Mesenchymal stem cell (in vitro differentiated cells and primary cell): ENCODE results near the gene SORBS1.
A peak's percentile ranks its signal among the peaks of the same experiment; 100 is the strongest.

Experiments
- DNase-seq: peaks from one replicate; pipeline ENCODE4 v3.0.0-alpha.2; 2013
- H2AFZ ChIP-seq: one replicate; pipeline ENCODE4 v1.6.1; 2013; ENCODE audit warnings: low read depth, mild to moderate bottlenecking, control low read depth, inconsistent platforms, low read length, moderate library complexity
- H2AK5ac ChIP-seq: 2 replicates; pipeline ENCODE4 v1.6.1; 2013; ENCODE audit warnings: low read length, moderate library complexity, mild to moderate bottlenecking, inconsistent platforms; ENCODE audit not compliant: severe bottlenecking
- H2BK120ac ChIP-seq: one replicate; pipeline ENCODE4 v1.6.1; 2013; ENCODE audit warnings: low read depth, mild to moderate bottlenecking, inconsistent platforms, low read length, moderate library complexity
- H2BK12ac ChIP-seq, 2 experiments: one replicate each; pipeline ENCODE4 v1.6.1; 2013; ENCODE audit warnings: inconsistent platforms in 2 of 2, low read length in 2 of 2, mild to moderate bottlenecking in 2 of 2, moderate library complexity in 2 of 2, control low read depth in 1 of 2
- H2BK15ac ChIP-seq: one replicate; pipeline ENCODE4 v1.6.1; 2013; ENCODE audit warnings: mild to moderate bottlenecking, low read depth, inconsistent platforms; ENCODE audit not compliant: poor library complexity, severe bottlenecking
- H2BK5ac ChIP-seq: 2 replicates; pipeline ENCODE4 v1.6.1; 2013; ENCODE audit warnings: low read depth, mild to moderate bottlenecking, low read length, control low read depth, inconsistent platforms; ENCODE audit not compliant: poor library complexity, severe bottlenecking
- H3K14ac ChIP-seq, 2 experiments: one replicate each; pipeline ENCODE4 v1.6.1; 2013; ENCODE audit warnings: inconsistent platforms in 2 of 2, low read length in 2 of 2, control low read depth in 1 of 2, mild to moderate bottlenecking in 1 of 2, moderate library complexity in 1 of 2
- H3K18ac ChIP-seq, 2 experiments: one replicate each; pipeline ENCODE4 v1.6.1; 2013; ENCODE audit warnings: inconsistent platforms in 2 of 2, low read length in 2 of 2, control low read depth in 1 of 2, low read depth in 1 of 2, mild to moderate bottlenecking in 1 of 2
- H3K23ac ChIP-seq, 2 experiments: one replicate each; pipeline ENCODE4 v1.6.1; 2013; ENCODE audit warnings: inconsistent platforms in 2 of 2, low read length in 2 of 2, mild to moderate bottlenecking in 2 of 2, moderate library complexity in 2 of 2, control low read depth in 1 of 2
- H3K27ac ChIP-seq: 2 replicates; pipeline ENCODE4 v1.5.1; 2013; ENCODE audit warnings: mild to moderate bottlenecking, moderate library complexity, low read length, control low read depth, inconsistent platforms; ENCODE audit not compliant: poor library complexity, severe bottlenecking
- H3K27me3 ChIP-seq, 2 experiments: 2 replicates each; pipeline versions ENCODE4 v1.6.1 to v1.7.0; 2013; ENCODE audit warnings: low read length in 2 of 2, mild to moderate bottlenecking in 2 of 2, moderate library complexity in 2 of 2, control low read depth in 1 of 2, inconsistent platforms in 1 of 2; ENCODE audit not compliant: control insufficient read depth in 1 of 2, insufficient read depth in 1 of 2
- H3K36me3 ChIP-seq, 2 experiments: 2 replicates each; pipeline versions ENCODE4 v1.6.1 to v1.7.0; 2013; ENCODE audit warnings: low read length in 2 of 2, control low read depth in 1 of 2, inconsistent platforms in 1 of 2, low read depth in 1 of 2, mild to moderate bottlenecking in 1 of 2; ENCODE audit not compliant: insufficient read depth in 2 of 2, control insufficient read depth in 1 of 2
- H3K4ac ChIP-seq, 2 experiments: one replicate each; pipeline ENCODE4 v1.6.1; 2013; ENCODE audit warnings: inconsistent platforms in 2 of 2, low read length in 2 of 2, mild to moderate bottlenecking in 2 of 2, moderate library complexity in 2 of 2, control low read depth in 1 of 2, low read depth in 1 of 2
- H3K4me1 ChIP-seq: 2 replicates; pipeline ENCODE4 v1.6.1; 2013; ENCODE audit warnings: low read depth, low read length, control low read depth; ENCODE audit not compliant: control insufficient read depth, insufficient read depth
- H3K4me2 ChIP-seq: 2 replicates; pipeline ENCODE4 v1.6.1; 2013; ENCODE audit warnings: low read length, mild to moderate bottlenecking, inconsistent platforms; ENCODE audit not compliant: poor library complexity, severe bottlenecking
- H3K4me3 ChIP-seq, 2 experiments: 2 replicates each; pipeline versions ENCODE4 v1.5.1 to v1.7.0; 2013; ENCODE audit warnings: low read length in 2 of 2, mild to moderate bottlenecking in 2 of 2, control low read depth in 1 of 2, low read depth in 1 of 2; ENCODE audit not compliant: insufficient read depth in 1 of 2
- H3K79me1 ChIP-seq: replicated peaks from 2 replicates; pipeline ENCODE4 v1.6.1; 2013; ENCODE audit warnings: mild to moderate bottlenecking, control low read depth, low read length, inconsistent platforms; ENCODE audit not compliant: poor library complexity, severe bottlenecking
- H3K9ac ChIP-seq: 2 replicates; pipeline ENCODE4 v1.7.0; 2013; ENCODE audit warnings: mild to moderate bottlenecking, low read length, moderate library complexity
- H3K9me3 ChIP-seq: 2 replicates; pipeline ENCODE4 v1.7.0; 2013; ENCODE audit warnings: mild to moderate bottlenecking, low read length; ENCODE audit not compliant: control insufficient read depth
- H4K8ac ChIP-seq: one replicate; pipeline ENCODE4 v1.6.1; 2013; ENCODE audit warnings: inconsistent platforms, mild to moderate bottlenecking, low read length, moderate library complexity
- H4K91ac ChIP-seq: one replicate; pipeline ENCODE4 v1.6.1; 2013; ENCODE audit warnings: mild to moderate bottlenecking, low read length, inconsistent platforms
- WGBS: methylation state at CpG from one replicate; pipeline ENCODE4 v1.1.7; 2013; ENCODE audit warnings: mixed read lengths; 5-methylcytosine and 5-hydroxymethylcytosine counted together

The SORBS1 gene

DNA sequence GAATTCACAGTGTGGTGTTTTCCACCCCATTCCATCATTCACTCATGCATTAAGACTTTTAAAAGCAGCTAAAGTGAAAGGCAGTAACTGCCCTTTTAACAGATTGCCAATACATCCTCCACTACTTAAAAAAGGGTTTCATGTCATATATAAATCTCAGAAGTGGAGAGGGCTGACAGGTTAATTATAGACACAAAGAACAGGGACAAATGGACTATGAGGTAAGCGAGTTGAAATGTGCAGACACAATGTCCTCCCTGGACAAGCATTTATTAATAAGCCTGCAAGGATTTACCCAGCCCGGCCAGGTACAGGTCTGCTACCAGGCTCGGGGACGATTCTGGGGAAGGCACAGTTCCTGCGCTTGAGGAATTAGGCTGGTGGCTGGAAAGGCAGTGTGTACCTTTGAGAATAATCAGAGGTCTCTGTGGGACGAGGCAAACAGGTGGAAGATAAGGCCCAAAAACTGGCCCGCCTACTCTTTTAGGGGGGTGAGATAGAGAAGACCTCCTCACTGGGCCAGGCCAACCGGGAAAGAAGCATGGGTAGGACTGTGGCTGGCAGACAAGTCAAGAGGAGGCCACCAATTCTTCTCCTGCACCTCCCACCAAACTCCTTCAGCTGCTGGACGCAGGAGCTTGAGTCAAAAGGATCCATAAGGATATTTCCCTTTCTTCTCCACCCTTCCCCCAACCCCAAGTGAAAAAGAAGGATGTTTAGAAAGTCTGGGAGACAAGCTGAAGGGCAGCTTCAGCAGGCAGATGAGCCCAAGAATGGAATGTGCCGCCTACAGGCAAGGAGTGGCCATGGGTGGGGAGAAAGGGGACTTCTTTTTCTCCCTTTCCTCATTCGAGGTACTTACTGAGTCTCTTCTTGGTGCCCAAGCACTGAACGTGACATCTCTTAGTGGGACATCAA is 271.9 kb downstream of the SORBS1 start:
- DNase-seq, result peak; percentile 65
- H3K4me1 ChIP-seq, result peaks cover 13% of the 10 kb centered on the region
- H3K36me3 ChIP-seq, result no peaks in the 10 kb centered on the region
- peak overlapping the region in 1 of 2 experiments; percentile 71 for H3K14ac ChIP-seq
- no peak overlapping the region for H3K23ac ChIP-seq
- 43% methylated on average over 11 of the region's 12 CpGs for WGBS
- H3K4ac ChIP-seq, result peak overlapping the region; percentile 4 to 10
- peak overlapping the region; percentile 23 to 66 for H3K18ac ChIP-seq
- H4K8ac ChIP-seq, result no peak overlapping the region
- H2BK5ac ChIP-seq, result no peak overlapping the region
- H3K27ac ChIP-seq, result no peak overlapping the region
- H3K9ac ChIP-seq, result no peak overlapping the region
- peak overlapping the region; percentile 50 for H2BK120ac ChIP-seq
- peak overlapping the region; percentile 14 to 94 for H2BK12ac ChIP-seq
- H3K79me1 ChIP-seq, result peaks cover 20% of the 10 kb centered on the region
- H3K27me3 ChIP-seq, result peaks cover 0 to 15% of the 10 kb centered on the region in 2 experiments
- H3K4me2 ChIP-seq, result peak overlapping the region; percentile 75
- H2AK5ac ChIP-seq, result peak overlapping the region; percentile 76
- H2BK15ac ChIP-seq, result no peak overlapping the region
- H3K4me3 ChIP-seq, result peak overlapping the region; percentile 74 to 85
- H3K9me3 ChIP-seq, result no peaks in the 10 kb centered on the region
- H2AFZ ChIP-seq, result no peak overlapping the region
- no peak overlapping the region for H4K91ac ChIP-seq

DNA sequence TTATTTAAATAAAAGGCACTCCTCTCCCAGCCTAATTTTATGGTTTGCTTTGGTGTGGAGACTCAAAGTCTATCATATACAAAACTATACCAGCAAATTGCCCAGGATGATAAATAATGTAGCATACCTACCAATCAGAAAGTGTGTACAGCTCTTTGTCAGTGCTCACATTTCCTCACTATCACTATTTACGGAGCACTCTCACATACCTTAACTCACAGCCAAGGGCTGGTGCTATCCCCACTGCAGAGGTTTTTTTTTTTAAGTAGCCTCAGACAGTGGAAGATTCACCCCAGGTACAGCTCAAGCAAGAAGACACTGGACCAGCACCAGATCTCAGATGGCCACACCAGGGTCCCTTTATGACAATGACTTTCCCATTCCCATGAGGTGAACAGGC is 272.9 kb downstream of the SORBS1 start:
- H2AK5ac ChIP-seq, result no peak overlapping the region
- H3K4me2 ChIP-seq, result no peak overlapping the region
- no peak overlapping the region for H2BK120ac ChIP-seq
- no peak overlapping the region for H3K4ac ChIP-seq
- no peak overlapping the region for H3K14ac ChIP-seq
- H4K8ac ChIP-seq, result no peak overlapping the region
- 90% methylated on average over 1 of the region's 1 CpG for WGBS
- no peak overlapping the region for H3K18ac ChIP-seq
- H3K27ac ChIP-seq, result no peak overlapping the region
- H2BK15ac ChIP-seq, result no peak overlapping the region
- no peak overlapping the region for H2BK12ac ChIP-seq
- H3K79me1 ChIP-seq, result peaks cover 22% of the 10 kb centered on the region
- peaks cover 13% of the 10 kb centered on the region for H3K4me1 ChIP-seq
- no peaks in the 10 kb centered on the region for H3K9me3 ChIP-seq
- no peak overlapping the region for H4K91ac ChIP-seq
- no peak overlapping the region for H3K9ac ChIP-seq
- no peak overlapping the region for H2AFZ ChIP-seq
- no peak for DNase-seq
- H3K36me3 ChIP-seq, result no peaks in the 10 kb centered on the region
- no peak overlapping the region for H3K23ac ChIP-seq
- no peak overlapping the region for H3K4me3 ChIP-seq
- H3K27me3 ChIP-seq, result peaks cover 0 to 15% of the 10 kb centered on the region in 2 experiments
- H2BK5ac ChIP-seq, result no peak overlapping the region

DNA sequence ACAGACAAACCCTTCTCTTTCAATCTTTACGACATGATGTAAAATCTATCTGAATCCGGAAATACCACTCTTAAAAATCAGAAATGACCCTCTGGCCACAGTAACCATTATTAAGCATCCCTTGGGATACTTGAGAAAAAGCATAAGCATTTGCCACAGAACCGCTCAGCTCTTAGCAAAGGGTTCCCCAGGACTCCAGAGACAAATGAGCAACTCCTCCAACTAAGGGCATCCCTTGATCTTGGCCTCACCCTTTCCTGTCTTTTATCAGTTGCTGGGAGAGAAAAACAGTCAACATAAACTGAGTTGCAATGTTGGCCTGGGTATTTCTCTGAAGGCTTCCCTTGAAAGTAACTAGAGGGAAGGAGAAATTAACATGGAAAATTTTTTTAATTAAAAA is 273.9 kb downstream of the SORBS1 start:
- H3K9me3 ChIP-seq, result no peaks in the 10 kb centered on the region
- H2BK5ac ChIP-seq, result no peak overlapping the region
- H4K91ac ChIP-seq, result no peak overlapping the region
- WGBS, result 43% methylated on average over 3 of the region's 3 CpGs
- H3K18ac ChIP-seq, result no peak overlapping the region
- no peak overlapping the region for H3K4ac ChIP-seq
- no peaks in the 10 kb centered on the region for H3K36me3 ChIP-seq
- no peak overlapping the region for H3K14ac ChIP-seq
- H3K27me3 ChIP-seq, result peaks cover 0 to 15% of the 10 kb centered on the region in 2 experiments
- H3K4me2 ChIP-seq, result no peak overlapping the region
- H3K23ac ChIP-seq, result no peak overlapping the region
- H2BK12ac ChIP-seq, result no peak overlapping the region
- H2AFZ ChIP-seq, result no peak overlapping the region
- H3K4me3 ChIP-seq, result no peak overlapping the region
- H2BK120ac ChIP-seq, result no peak overlapping the region
- no peak overlapping the region for H3K9ac ChIP-seq
- H2AK5ac ChIP-seq, result no peak overlapping the region
- H2BK15ac ChIP-seq, result no peak overlapping the region
- no peak overlapping the region for H4K8ac ChIP-seq
- no peak for DNase-seq
- peaks cover 24% of the 10 kb centered on the region for H3K79me1 ChIP-seq
- peaks cover 13% of the 10 kb centered on the region for H3K4me1 ChIP-seq
- no peak overlapping the region for H3K27ac ChIP-seq

DNA sequence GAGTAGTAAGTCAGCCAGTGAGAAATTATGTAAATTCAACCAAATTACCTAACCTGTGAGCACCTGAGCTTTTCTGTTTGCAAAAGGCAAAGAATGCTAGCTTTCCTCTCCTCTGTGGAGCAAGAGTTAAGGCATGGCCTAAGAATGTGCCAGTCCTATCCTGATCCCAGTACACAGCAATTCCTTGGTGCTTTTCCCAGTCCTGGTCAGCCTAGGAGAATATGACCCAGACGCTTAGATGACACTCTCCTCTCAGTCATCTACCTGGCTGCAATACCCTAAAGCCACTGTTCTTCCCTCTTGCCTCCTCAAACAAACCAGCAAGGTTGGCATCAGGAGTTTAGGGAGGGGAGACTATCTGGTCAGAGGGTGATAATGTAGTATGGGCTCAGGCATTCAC is 274.5 kb downstream of the SORBS1 start:
- Histone ChIP-seq H3K4ac (no peak overlapping the region), H2BK15ac (no peak overlapping the region), H3K4me3 (no peak overlapping the region), H3K23ac (no peak overlapping the region), H3K9ac (no peak overlapping the region), H2BK5ac (no peak overlapping the region), H2BK12ac (no peak overlapping the region), H3K4me1 (peaks cover 12% of the 10 kb centered on the region), H3K14ac (no peak overlapping the region), H3K27me3 (peaks cover 0 to 11% of the 10 kb centered on the region in 2 experiments), H2AFZ (no peak overlapping the region), H4K91ac (no peak overlapping the region), H3K9me3 (no peaks in the 10 kb centered on the region), H2BK120ac (no peak overlapping the region), H3K18ac (peak overlapping the region in 1 of 2 experiments; percentile 43), H3K27ac (no peak overlapping the region), H2AK5ac (peak overlapping the region; percentile 67), H3K36me3 (no peaks in the 10 kb centered on the region), H3K79me1 (peaks cover 24% of the 10 kb centered on the region), H3K4me2 (no peak overlapping the region), H4K8ac (peak overlapping the region; percentile 2)
- DNase-seq, result no peak
- no CpG with 5 or more reads among the region's 1 CpG for WGBS
